ENCODE data around the gene ROM1.

GRCh38 chr11:62579252-62579651 lies 33.8 kb upstream of the ROM1 start:
- TF ChIP-seq GATA2 (IDR thresholded peaks at IDR 0.05; ENCODE audit: low read depth, low read length): no peak
- TF ChIP-seq GATA3 (IDR thresholded peaks at IDR 0.05; ENCODE audit: low read depth, low read length): no peak

Measured in SH-SY5Y (cell line).